HG03097 (cell line): ENCODE results near the gene ZNF749.
"Not testable (repeated sequence)": the region's sequence is repeated elsewhere in the genome, so short reads cannot be mapped to it uniquely, and the experiment has no call there.

Experiments
- ATAC-seq: cut with Tn5 transposase; IDR thresholded peaks from one replicate; pipeline ENCODE4 v1.9.1; 2021; ENCODE audit not compliant: unreplicated experiment, low FRiP score

The ZNF749 gene

GRCh38 chr19:57465680-57466381 is 30.7 kb downstream of the ZNF749 start:
- no peak for ATAC-seq

- no peak for ATAC-seq
These were observed 31.4 kb downstream of the ZNF749 start for GRCh38 chr19:57466489-57466888.

DNA sequence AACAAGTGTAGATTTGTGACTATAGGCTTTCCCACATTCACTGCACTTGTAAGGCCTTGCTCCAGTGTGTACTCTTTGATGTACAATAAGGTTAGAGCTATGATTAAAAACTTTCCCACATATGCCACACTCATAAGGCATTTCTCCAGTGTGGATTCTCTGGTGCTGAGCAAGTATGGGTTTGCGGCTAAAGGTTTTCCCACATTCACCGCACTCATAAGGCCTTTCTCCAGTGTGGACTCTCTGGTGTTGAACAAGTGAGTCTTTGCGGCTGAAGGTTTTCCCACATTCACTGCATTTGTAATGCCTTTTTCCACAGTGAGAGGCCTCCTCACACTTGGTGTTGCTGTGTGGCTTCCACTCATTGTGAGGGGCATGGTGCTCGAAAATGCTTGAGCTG is 38.5 kb downstream of the ZNF749 start:
- no peak for ATAC-seq

DNA sequence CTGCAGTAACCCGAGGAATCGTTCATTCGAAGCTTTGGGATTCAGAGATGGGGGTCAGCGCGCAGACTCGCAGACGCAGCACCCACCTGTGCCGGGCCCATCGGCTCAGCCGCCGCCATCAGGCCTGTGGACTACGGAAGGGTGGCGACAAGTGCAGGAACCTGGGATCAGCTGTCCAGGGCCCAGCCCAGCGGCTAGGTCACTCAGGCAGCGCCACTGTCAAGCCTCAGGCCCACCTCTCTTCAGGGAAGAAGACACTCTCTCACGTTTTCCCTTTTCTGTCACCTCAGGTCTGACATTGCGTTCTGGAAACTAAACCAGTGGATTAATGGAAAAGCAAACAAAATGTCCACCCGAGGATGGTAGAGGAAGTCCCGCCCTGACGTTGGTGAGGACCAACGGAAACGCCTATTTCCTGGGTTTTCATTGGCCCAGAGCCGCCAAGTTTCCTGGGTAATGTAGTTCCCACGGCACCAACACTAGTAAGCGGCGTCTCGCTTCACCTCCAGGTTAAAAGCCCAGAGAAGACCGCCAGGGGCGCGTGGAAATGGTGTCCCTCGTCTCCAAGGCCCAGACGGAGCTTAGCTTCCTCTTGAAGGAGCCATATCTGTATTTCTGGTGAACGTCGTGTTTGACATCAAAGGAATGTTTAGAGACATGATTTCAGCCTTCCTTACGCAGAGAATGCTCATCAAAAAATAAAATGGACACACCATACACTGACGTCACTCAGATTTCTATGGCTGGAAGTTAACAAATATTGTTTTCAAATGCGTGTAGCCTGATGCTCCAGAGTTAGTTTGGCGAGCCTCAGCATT is 42.3 kb downstream of the ZNF749 start, which contains the start of gene ZNF772:
Gene ZNF772 (minus strand): TSS at position 376 of the 818 bp plus-strand sequence. CDS start 257 bp downstream, at position 119.
- peak; percentile 94 for ATAC-seq

DNA sequence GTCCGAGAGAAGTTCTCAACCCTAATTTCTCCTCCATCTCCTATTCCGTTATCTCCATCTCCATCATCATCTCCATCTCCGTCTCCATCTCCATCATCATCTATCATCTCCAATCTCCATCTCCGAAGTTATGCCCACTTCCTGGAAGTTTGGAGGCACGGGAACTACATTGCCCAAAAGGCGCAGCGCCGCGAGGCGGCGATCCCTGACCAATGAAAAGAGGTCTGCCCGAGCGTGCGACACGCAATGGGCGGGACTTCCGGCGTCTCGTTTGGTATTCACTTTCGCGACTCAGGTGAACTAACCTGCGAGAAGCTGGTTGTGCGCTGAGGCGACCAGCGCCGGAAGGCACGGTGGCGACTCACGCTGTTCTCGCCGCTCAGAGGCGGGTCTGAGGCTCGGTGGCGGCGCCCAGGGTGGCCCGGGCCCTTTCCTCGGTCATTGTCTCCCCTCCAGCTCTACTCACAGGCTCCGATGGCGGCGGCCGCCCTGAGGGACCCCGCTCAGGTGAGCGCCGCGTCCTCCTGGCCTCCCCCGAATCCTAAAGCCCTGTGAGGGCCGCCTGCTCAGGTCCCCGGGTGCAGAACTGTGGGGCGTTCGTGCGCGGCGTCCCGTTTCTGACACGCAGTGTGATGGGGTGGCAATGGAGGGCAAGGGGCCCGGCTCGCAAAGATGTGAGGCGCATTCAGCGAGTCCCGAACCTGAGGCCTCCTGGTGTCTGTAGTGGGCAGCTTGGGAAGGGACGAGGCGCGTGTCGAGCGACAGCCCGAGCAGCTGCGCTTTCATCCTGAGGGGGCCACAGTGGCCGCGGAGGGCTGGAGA is 52.6 kb downstream of the ZNF749 start, which contains the start of gene ZNF419:
Gene ZNF419 (plus strand): TSS at position 274 of the 822 bp plus-strand sequence. CDS start 201 bp downstream, at position 475.
- peak; percentile 87 for ATAC-seq

DNA sequence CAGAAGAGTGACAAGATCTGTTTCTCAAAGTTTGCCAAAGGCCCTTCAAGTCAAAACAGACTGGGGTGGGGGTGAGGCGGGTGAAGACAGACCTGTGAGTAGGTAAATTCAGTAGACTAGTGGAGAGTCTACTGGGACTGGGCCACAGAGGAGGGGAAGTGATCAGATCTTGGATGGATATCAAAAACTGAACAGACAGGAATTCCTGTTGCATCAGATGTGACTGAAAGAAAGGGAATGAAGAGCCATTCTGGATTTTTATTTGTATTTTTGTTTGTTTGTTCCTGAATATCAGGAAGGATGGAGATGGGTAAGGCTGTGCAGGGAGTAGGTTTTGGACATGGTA is 53.1 kb downstream of the ZNF749 start:
- ATAC-seq, result not testable (repeated sequence)
